Measurements from ENCODE around the gene PI4KA. TPM values are rescaled to one million over a fixed set of nuclear protein-coding genes. Genes with fewer than 3 reads are reported as not detected.
A peak's percentile ranks its signal among the peaks of the same experiment; 100 is the strongest.

The PI4KA gene
- total and polyA plus RNA-seq, 2 of the 13 experiments (the other 11 are each of a cell fraction or from before 2014, with no cell fraction given), result 27.4 to 56.4 TPM

DNA sequence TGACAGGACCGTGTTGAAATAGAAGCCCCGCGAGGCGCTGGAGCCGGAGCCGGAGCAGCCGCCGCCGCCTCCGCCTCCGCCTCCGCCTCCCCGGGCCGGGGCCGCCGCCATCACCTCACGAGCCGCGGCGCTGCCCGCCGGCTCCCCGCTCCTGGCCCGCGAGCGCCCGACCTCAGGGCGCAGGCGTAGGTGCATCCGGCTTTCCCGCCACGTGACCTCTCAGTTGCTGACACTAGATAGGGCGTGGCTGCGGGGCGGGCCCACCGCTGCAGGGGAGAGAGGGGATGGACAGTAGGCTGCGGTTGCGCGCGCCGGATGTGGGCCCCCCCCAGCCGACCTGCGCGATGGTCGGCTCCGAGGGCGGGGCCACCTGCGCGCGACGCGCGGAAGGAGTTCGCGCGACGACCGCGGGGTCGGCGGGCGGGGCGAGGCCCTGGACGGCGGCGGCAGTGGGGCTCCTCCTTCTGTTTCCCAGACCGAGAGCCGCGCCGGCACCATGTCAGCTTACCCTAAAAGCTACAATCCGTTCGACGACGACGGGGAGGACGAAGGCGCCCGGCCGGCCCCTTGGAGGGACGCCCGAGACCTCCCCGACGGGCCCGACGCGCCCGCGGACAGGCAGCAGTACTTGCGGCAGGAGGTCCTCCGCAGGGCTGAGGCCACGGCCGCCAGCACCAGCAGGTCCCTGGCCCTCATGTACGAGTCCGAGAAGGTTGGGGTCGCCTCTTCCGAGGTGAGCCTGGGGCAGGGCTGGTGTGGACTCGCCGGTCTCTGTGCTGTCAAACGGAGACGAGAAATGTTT, at the start of gene PI4KA, which contains the start of gene SNAP29 (continued):
- TF ChIP-seq, protein P1, sequence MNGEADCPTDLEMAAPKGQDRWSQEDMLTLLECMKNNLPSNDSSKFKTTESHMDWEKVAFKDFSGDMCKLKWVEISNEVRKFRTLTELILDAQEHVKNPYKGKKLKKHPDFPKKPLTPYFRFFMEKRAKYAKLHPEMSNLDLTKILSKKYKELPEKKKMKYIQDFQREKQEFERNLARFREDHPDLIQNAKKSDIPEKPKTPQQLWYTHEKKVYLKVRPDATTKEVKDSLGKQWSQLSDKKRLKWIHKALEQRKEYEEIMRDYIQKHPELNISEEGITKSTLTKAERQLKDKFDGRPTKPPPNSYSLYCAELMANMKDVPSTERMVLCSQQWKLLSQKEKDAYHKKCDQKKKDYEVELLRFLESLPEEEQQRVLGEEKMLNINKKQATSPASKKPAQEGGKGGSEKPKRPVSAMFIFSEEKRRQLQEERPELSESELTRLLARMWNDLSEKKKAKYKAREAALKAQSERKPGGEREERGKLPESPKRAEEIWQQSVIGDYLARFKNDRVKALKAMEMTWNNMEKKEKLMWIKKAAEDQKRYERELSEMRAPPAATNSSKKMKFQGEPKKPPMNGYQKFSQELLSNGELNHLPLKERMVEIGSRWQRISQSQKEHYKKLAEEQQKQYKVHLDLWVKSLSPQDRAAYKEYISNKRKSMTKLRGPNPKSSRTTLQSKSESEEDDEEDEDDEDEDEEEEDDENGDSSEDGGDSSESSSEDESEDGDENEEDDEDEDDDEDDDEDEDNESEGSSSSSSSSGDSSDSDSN (CRISPR knock-in tag; IDR thresholded peaks at IDR 0.05), result peak; percentile 37; the same call in 1 of the 2 replicates
- TF ChIP-seq ZSCAN25 (CRISPR knock-in tag; IDR thresholded peaks at IDR 0.05) (peak; percentile 47; the same call in 1 of the 2 replicates), ZNF589 (CRISPR knock-in tag; conservative IDR thresholded peaks at IDR 0.05) (peak; percentile 82; the same call in 1 of the 2 replicates), NFE2L2 (IDR thresholded peaks at IDR 0.05; ENCODE audit: low read length) (no peak), BORCS8-MEF2B (CRISPR knock-in tag; IDR thresholded peaks at IDR 0.05) (peak; percentile 89), ZNF678 (CRISPR knock-in tag; IDR thresholded peaks at IDR 0.05) (no peak), ZC3H13 (CRISPR knock-in tag; IDR thresholded peaks at IDR 0.05) (no peak), DR1 (CRISPR knock-in tag; IDR thresholded peaks at IDR 0.05) (peak; percentile 42; the same call in 1 of the 2 replicates), MXD4 (CRISPR knock-in tag; IDR thresholded peaks at IDR 0.05) (peak; percentile 59; the same call in 1 of the 2 replicates), ZNF572 (CRISPR knock-in tag; IDR thresholded peaks at IDR 0.05) (peak; percentile 83; the same call in 1 of the 2 replicates), ZNF670 (CRISPR knock-in tag; IDR thresholded peaks at IDR 0.05; ENCODE audit: borderline replicate concordance) (no peak), SIX1 (CRISPR knock-in tag; IDR thresholded peaks at IDR 0.05; ENCODE audit: borderline replicate concordance) (no peak; the same call in 1 of the 2 replicates), HES4 (CRISPR knock-in tag; IDR thresholded peaks at IDR 0.05; ENCODE audit: borderline replicate concordance) (peak; percentile 56; the same call in 1 of the 2 replicates), ZNF567 (CRISPR knock-in tag; IDR thresholded peaks at IDR 0.05; ENCODE audit: borderline replicate concordance) (0 out of 2 replicates have a peak, but pooled peaks have one; percentile 37), ZFX (CRISPR knock-in tag; IDR thresholded peaks at IDR 0.05; ENCODE audit: low read depth) (peak; percentile 70)
- TF ChIP-seq, protein P2, sequence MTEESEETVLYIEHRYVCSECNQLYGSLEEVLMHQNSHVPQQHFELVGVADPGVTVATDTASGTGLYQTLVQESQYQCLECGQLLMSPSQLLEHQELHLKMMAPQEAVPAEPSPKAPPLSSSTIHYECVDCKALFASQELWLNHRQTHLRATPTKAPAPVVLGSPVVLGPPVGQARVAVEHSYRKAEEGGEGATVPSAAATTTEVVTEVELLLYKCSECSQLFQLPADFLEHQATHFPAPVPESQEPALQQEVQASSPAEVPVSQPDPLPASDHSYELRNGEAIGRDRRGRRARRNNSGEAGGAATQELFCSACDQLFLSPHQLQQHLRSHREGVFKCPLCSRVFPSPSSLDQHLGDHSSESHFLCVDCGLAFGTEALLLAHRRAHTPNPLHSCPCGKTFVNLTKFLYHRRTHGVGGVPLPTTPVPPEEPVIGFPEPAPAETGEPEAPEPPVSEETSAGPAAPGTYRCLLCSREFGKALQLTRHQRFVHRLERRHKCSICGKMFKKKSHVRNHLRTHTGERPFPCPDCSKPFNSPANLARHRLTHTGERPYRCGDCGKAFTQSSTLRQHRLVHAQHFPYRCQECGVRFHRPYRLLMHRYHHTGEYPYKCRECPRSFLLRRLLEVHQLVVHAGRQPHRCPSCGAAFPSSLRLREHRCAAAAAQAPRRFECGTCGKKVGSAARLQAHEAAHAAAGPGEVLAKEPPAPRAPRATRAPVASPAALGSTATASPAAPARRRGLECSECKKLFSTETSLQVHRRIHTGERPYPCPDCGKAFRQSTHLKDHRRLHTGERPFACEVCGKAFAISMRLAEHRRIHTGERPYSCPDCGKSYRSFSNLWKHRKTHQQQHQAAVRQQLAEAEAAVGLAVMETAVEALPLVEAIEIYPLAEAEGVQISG (CRISPR knock-in tag; IDR thresholded peaks at IDR 0.05), result peak; percentile 61; the same call in 1 of the 2 replicates
- TF ChIP-seq, protein P3, sequence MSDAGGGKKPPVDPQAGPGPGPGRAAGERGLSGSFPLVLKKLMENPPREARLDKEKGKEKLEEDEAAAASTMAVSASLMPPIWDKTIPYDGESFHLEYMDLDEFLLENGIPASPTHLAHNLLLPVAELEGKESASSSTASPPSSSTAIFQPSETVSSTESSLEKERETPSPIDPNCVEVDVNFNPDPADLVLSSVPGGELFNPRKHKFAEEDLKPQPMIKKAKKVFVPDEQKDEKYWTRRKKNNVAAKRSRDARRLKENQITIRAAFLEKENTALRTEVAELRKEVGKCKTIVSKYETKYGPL (CRISPR knock-in tag; IDR thresholded peaks at IDR 0.05), result no peak
- TF ChIP-seq, protein P4, sequence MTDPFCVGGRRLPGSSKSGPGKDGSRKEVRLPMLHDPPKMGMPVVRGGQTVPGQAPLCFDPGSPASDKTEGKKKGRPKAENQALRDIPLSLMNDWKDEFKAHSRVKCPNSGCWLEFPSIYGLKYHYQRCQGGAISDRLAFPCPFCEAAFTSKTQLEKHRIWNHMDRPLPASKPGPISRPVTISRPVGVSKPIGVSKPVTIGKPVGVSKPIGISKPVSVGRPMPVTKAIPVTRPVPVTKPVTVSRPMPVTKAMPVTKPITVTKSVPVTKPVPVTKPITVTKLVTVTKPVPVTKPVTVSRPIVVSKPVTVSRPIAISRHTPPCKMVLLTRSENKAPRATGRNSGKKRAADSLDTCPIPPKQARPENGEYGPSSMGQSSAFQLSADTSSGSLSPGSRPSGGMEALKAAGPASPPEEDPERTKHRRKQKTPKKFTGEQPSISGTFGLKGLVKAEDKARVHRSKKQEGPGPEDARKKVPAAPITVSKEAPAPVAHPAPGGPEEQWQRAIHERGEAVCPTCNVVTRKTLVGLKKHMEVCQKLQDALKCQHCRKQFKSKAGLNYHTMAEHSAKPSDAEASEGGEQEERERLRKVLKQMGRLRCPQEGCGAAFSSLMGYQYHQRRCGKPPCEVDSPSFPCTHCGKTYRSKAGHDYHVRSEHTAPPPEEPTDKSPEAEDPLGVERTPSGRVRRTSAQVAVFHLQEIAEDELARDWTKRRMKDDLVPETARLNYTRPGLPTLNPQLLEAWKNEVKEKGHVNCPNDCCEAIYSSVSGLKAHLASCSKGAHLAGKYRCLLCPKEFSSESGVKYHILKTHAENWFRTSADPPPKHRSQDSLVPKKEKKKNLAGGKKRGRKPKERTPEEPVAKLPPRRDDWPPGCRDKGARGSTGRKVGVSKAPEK (CRISPR knock-in tag; IDR thresholded peaks at IDR 0.05; ENCODE audit: borderline replicate concordance), result no peak

Data from HepG2 (cell line).